Measurements from ENCODE around the gene HLX.

The HLX gene

GRCh38 chr1:220877377-220878095 lies 1.7 kb upstream of the HLX start:
- no peak for DNase-seq (ENCODE audit: low spot score)
- TF ChIP-seq CTCF (IDR thresholded peaks at IDR 0.05; ENCODE audit: extremely low read depth, missing control alignments): no peak

- peak; percentile 48 for DNase-seq (ENCODE audit: low spot score)
- no peak for TF ChIP-seq CTCF (IDR thresholded peaks at IDR 0.05; ENCODE audit: extremely low read depth, missing control alignments)
These were observed 810 bp upstream of the HLX start for GRCh38 chr1:220878191-220879075.

GRCh38 chr1:220879509-220880361 lies 492 bp downstream of the HLX start:
- DNase-seq (ENCODE audit: low spot score): peak; percentile 73
- TF ChIP-seq CTCF (IDR thresholded peaks at IDR 0.05; ENCODE audit: extremely low read depth, missing control alignments): no peak

DNA sequence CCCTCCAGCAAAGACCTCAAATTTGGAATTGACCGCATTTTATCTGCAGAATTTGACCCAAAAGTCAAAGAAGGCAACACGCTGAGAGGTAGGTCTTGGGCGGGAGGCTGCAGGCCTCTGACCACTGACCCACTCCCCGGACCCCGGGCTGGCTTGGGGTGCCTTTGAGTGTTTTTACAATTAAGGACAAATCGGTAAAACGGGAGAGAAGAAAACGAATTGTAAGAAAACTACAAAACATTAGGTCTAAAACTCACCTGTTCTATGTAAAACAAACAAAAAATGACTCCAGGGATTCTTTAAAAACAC lies 1.1 kb downstream of the HLX start:
- no peak for DNase-seq (ENCODE audit: low spot score)
- TF ChIP-seq CTCF (IDR thresholded peaks at IDR 0.05; ENCODE audit: extremely low read depth, missing control alignments): no peak

DNA sequence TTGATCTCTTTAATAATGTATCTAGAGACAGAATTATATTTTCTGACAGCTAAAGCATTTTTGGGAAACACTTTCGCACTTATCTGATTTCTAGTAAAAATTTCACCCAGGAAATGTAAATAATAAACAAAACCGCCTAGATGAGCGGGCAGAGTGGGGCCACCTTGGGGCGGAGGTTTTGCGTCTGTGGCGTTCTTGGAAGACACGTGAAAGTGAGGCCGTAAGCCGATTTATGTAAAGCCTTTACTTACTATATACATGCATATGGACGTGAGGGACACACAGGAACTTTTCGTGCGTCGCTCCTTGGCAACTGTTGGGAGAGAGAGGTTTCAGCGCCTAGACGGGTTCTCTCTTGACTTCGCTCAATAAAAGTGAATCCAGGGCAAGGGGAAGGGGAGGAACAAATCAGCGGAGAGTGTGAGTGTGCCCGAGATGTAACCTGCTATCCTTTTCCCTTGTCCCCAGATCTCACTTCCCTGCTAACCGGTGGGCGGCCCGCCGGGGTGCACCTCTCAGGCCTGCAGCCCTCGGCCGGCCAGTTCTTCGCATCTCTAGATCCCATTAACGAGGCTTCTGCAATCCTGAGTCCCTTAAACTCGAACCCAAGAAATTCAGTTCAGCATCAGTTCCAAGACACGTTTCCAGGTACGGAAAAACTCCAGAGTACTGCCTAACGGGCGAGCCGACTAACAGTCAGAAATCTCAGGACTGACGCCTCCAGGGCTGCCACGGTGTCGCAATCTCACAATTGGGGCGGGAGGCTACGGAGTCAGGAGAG lies 1.7 kb downstream of the HLX start:
- DNase-seq (ENCODE audit: low spot score): peak; percentile 51
- TF ChIP-seq CTCF (IDR thresholded peaks at IDR 0.05; ENCODE audit: extremely low read depth, missing control alignments): no peak

GRCh38 chr1:220882061-220882891 lies 3.0 kb downstream of the HLX start:
- TF ChIP-seq CTCF (IDR thresholded peaks at IDR 0.05; ENCODE audit: extremely low read depth, missing control alignments): no peak
- DNase-seq (ENCODE audit: low spot score): peak; percentile 24
